HepG2 (cell line): ENCODE data around the gene CX3CR1. TPM values are rescaled to one million over a fixed set of nuclear protein-coding genes. Genes with fewer than 3 reads are reported as not detected.

ENCODE experiments used
- ATAC-seq: fragments of 200-7000 bp; cut with Tn5 transposase; 3 replicates; pipeline ENCODE4 v1.9.1; 2020; ENCODE audit warnings: mild to moderate bottlenecking, moderate library complexity
- BruUV-seq: library from RNA; stranded (reverse); fragments of 400-500 nt; replicated peaks from 2 replicates; lab custom pipeline; 2021; lab: Mats Ljungman, UMichigan
- CTCF ChIA-PET: fragments of 300-600 bp; formaldehyde crosslinking; extraction: SDS; loops from one replicate; lab custom pipeline; 2021; ENCODE audit warnings: low total read pairs, inconsistent platforms, low intra/inter-chr PET ratio; lab: Yijun Ruan, JAX
- POLR2A ChIA-PET: fragments of 350-600 bp; sonication (Branson Sonifier 250); formaldehyde crosslinking; loops from one replicate; lab custom pipeline; 2020; ENCODE audit warnings: antibody characterized with exemption, inconsistent platforms; lab: Yijun Ruan, JAX
- DNase-seq: peaks from one replicate; pipeline ENCODE4 v3.0.0-alpha.2; 2015; ENCODE audit warnings: low spot score
- FAIRE-seq: peaks from 3 replicates; lab custom pipeline; 2011; peaks lifted over from hg19 to GRCh38; lab: Jason Lieb, UNC
- H2AFZ ChIP-seq: one replicate; pipeline ENCODE4 v1.6.1; 2011; ENCODE audit warnings: low read length, inconsistent platforms
- H3K27ac ChIP-seq: fragments of 300-600 bp; 3 replicates; pipeline ENCODE4 v1.8.0; 2011; ENCODE audit warnings: mixed run types, mild to moderate bottlenecking, mixed read lengths, low read length, inconsistent platforms; ENCODE audit not compliant: insufficient read depth; ENCODE audit errors: extremely low read length
- H3K27me3 ChIP-seq, 2 experiments: fragments of 200-600 bp in 1 of 2; 2 replicates in 1 of 2; 3 replicates in 1 of 2; pipeline versions ENCODE4 v1.6.0 to v1.8.0; 2011; ENCODE audit warnings: low read length in 2 of 2, mild to moderate bottlenecking in 2 of 2, moderate library complexity in 2 of 2, inconsistent platforms in 1 of 2; ENCODE audit not compliant: insufficient read depth in 2 of 2, control insufficient read depth in 1 of 2
- H3K36me3 ChIP-seq, 2 experiments: fragments of 200-600 bp in 1 of 2; replicated peaks in 1 of 2; 2 replicates in 1 of 2; 3 replicates in 1 of 2; pipeline versions ENCODE4 v1.5.1 to v1.8.0; 2011; ENCODE audit warnings: low read length in 2 of 2, inconsistent platforms in 1 of 2; ENCODE audit not compliant: insufficient read depth in 2 of 2, control insufficient read depth in 1 of 2
- H3K4me1 ChIP-seq: 2 replicates; pipeline ENCODE4 v1.5.1; 2012; ENCODE audit warnings: low read length, inconsistent platforms; ENCODE audit not compliant: insufficient read depth
- H3K4me2 ChIP-seq: 2 replicates; pipeline ENCODE4 v1.6.0; 2011; ENCODE audit warnings: low read depth, low read length, inconsistent platforms
- H3K4me3 ChIP-seq, 3 experiments: fragments of 200-600 bp in 1 of 3; sonication (generic), shearing (Covaris generic) in 1 of 3; replicated peaks in 1 of 3; 2 replicates each; pipeline ENCODE4 v1.5.1; 2011 to 2016; ENCODE audit warnings: low read length in 3 of 3, inconsistent platforms in 2 of 3, low read depth in 2 of 3, mild to moderate bottlenecking in 2 of 3, control low read depth in 1 of 3, mixed read lengths in 1 of 3; ENCODE audit not compliant: insufficient read depth in 1 of 3
- H3K79me2 ChIP-seq: one replicate; pipeline ENCODE4 v1.6.1; 2011; ENCODE audit warnings: low read length, inconsistent platforms; ENCODE audit not compliant: insufficient read depth
- H3K9ac ChIP-seq: 2 replicates; pipeline ENCODE4 v1.6.0; 2011; ENCODE audit warnings: mild to moderate bottlenecking, low read depth, low read length, inconsistent platforms; ENCODE audit not compliant: insufficient read depth
- H3K9me3 ChIP-seq: 2 replicates; pipeline ENCODE4 v1.5.1; 2012; ENCODE audit warnings: mild to moderate bottlenecking, low read length
- H4K20me1 ChIP-seq: 2 replicates; pipeline ENCODE4 v1.6.0; 2011; ENCODE audit warnings: inconsistent platforms, mild to moderate bottlenecking, low read length, moderate library complexity; ENCODE audit not compliant: insufficient read depth
- ASH2L ChIP-seq: fragments of 300-600, 200-600 bp; sonication (generic); IDR thresholded peaks from 2 replicates; pipeline ENCODE4 v1.7.0; 2017; ENCODE audit warnings: low read depth, mild to moderate bottlenecking, moderate library complexity, mixed read lengths, low read length; ENCODE audit not compliant: insufficient read length
- NFYC ChIP-seq: IDR thresholded peaks from 2 replicates; pipeline ENCODE4 v1.6.1; 2016; ENCODE audit warnings: missing genetic modification reagents, missing compliant biosample characterization
- RFX5 ChIP-seq: IDR thresholded peaks from 2 replicates; pipeline ENCODE4 v1.6.1; 2011; ENCODE audit warnings: low read depth, low read length, improper control_type of control experiment
- ZNF225 ChIP-seq: sonication (generic); formaldehyde crosslinking; IDR thresholded peaks from 2 replicates; pipeline ENCODE4 v1.4.0; 2020; ENCODE audit warnings: mild to moderate bottlenecking, missing genetic modification reagents
- WGBS: methylation state at CpG from one replicate; pipeline ENCODE4 v1.1.6; 2017; ENCODE audit warnings: low lambda C conversion rate; 5-methylcytosine and 5-hydroxymethylcytosine counted together
- in situ Hi-C: cut with HindIII; loops from 2 replicates; pipeline ENCODE4 v1.10.0; 2017; ENCODE audit warnings: low pct_unique_long_range_greater_than_20kb; ENCODE audit not compliant: extremely low pct_ligation_motif_present
- intact Hi-C: fragments of 100-400 bp; cut with micrococcal nuclease; formaldehyde crosslinking; loops from one replicate; pipeline ENCODE4 v1.10.0; 2022; ENCODE audit not compliant: unreplicated experiment
- polyA plus RNA-seq, 8 experiments: library from polyadenylated mRNA; depleted of rRNA in 3 of 8; stranded (reverse) in 7 of 8; unstranded in 1 of 8; fragments of >200 nt; fragmentation: Illumina TruSeq in 4 of 8; extraction: Trizol in 4 of 8; gene quantifications; 2 replicates each; pipeline versions ENCODE4 v1.2.1 to v1.2.3, GENCODE V29; 2011 to 2016; ENCODE audit warnings: low read depth in 4 of 8, missing spikeins in 1 of 8, mixed read lengths in 1 of 8; ENCODE audit not compliant: insufficient read depth in 1 of 8
- total RNA-seq, 5 experiments: library from RNA; depleted of rRNA; stranded (reverse); fragments of >200 nt; fragmentation: Illumina TruSeq; extraction: Trizol; gene quantifications; 2 replicates each; pipeline ENCODE4 v1.2.3, GENCODE V29; 2016; ENCODE audit warnings: low read depth in 1 of 5
- TF ChIP-seq, protein P1 (sequence below): sonication (generic); formaldehyde crosslinking; IDR thresholded peaks from 2 replicates; pipeline ENCODE4 v1.5.0; 2020; ENCODE audit warnings: mild to moderate bottlenecking, missing genetic modification reagents, moderate library complexity
- TF ChIP-seq, protein P2 (sequence below): sonication (generic); formaldehyde crosslinking; IDR thresholded peaks from 2 replicates; pipeline ENCODE4 v1.9.0; 2021; ENCODE audit warnings: missing genetic modification reagents, borderline replicate concordance
- TF ChIP-seq, protein P3 (sequence below): sonication (generic); formaldehyde crosslinking; IDR thresholded peaks from 2 replicates; pipeline ENCODE4 v1.9.0; 2022; ENCODE audit warnings: missing genetic modification reagents, mild to moderate bottlenecking, borderline replicate concordance
- TF ChIP-seq, protein P4 (sequence below): sonication (generic); formaldehyde crosslinking; IDR thresholded peaks from 2 replicates; pipeline ENCODE4 v1.5.1; 2020; ENCODE audit warnings: mild to moderate bottlenecking, missing genetic modification reagents, borderline replicate concordance

The CX3CR1 gene
- total and polyA plus RNA-seq, 2 of the 13 experiments (the other 11 are each of a cell fraction or from before 2014, with no cell fraction given): not detected

DNA sequence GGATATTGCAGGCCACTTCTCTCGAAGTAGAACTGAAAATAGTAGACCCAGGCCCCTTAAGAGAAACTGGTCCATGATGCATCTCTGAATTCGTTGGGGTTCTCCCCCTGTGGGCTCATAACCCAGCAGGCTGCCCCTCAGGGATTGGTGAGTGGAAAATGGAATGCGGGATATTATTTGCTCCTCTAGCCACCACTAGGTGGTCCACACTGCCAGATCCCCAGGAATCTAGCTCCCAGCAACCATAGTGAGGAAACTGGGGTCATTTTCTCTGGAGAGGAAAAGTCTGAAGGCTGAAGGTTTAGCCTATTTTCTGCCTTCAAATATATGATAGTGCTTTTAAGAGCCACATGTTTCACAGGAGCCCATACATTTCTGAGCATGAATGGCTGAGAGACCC is 6.7 kb downstream of the CX3CR1 start:
- H4K20me1 ChIP-seq: no peaks in the 10 kb centered on the region
- TF ChIP-seq NFYC (CRISPR knock-in tag) (no peak), ZNF225 (no peak)
- TF ChIP-seq, protein P1, sequence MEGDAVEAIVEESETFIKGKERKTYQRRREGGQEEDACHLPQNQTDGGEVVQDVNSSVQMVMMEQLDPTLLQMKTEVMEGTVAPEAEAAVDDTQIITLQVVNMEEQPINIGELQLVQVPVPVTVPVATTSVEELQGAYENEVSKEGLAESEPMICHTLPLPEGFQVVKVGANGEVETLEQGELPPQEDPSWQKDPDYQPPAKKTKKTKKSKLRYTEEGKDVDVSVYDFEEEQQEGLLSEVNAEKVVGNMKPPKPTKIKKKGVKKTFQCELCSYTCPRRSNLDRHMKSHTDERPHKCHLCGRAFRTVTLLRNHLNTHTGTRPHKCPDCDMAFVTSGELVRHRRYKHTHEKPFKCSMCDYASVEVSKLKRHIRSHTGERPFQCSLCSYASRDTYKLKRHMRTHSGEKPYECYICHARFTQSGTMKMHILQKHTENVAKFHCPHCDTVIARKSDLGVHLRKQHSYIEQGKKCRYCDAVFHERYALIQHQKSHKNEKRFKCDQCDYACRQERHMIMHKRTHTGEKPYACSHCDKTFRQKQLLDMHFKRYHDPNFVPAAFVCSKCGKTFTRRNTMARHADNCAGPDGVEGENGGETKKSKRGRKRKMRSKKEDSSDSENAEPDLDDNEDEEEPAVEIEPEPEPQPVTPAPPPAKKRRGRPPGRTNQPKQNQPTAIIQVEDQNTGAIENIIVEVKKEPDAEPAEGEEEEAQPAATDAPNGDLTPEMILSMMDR (CRISPR knock-in tag): 0 out of 2 replicates have a peak, but pooled peaks have one; percentile 18
- POLR2A ChIA-PET: no interaction called here
- no peak overlapping the region for H2AFZ ChIP-seq
- no peak overlapping the region for H3K9ac ChIP-seq
- DNase-seq (no peak), ATAC-seq (peak; percentile 66; the same call in 2 of the 3 replicates), FAIRE-seq (no peak)
- no peaks in the 10 kb centered on the region for H3K79me2 ChIP-seq
- no peak overlapping the region for H3K4me3 ChIP-seq
- BruUV-seq: no TSS peak
- H3K36me3 ChIP-seq: no peaks in the 10 kb centered on the region
- H3K27ac ChIP-seq: no peak overlapping the region
- CTCF ChIA-PET: no interaction called here
- H3K27me3 ChIP-seq: peaks cover 0 to 11% of the 10 kb centered on the region in 2 experiments; a peak in 3 of 5 replicates
- intact Hi-C loops (no loop called here), in situ Hi-C loops (no loop called here)
- no peak overlapping the region for H3K4me2 ChIP-seq
- WGBS: 0% methylated on average over 2 of the region's 3 CpGs
- H3K9me3 ChIP-seq: no peaks in the 10 kb centered on the region
- no peaks in the 10 kb centered on the region for H3K4me1 ChIP-seq

DNA sequence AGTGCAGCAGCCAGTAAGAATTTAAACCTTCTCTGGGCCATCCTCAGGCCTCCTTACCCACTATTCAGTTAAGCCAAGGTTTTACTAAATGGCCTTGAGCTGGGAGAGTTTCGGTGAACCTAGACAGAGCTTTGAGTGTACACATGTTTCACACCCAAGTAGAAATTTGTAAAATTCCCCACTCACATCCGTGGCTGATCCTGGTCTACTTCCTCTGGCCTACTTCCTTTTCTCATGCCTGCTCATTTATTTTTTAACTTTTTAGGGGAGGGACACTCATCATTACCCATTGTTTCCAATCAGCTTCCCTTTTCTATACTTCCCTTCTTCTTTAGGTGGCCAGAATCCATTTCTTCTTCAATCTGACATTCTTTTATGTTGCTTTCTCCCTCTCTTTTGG is 7.6 kb downstream of the CX3CR1 start:
- Histone ChIP-seq H4K20me1 (no peaks in the 10 kb centered on the region), H3K79me2 (no peaks in the 10 kb centered on the region), H3K4me1 (no peaks in the 10 kb centered on the region), H3K27ac (no peak overlapping the region), H3K9ac (no peak overlapping the region), H3K36me3 (no peaks in the 10 kb centered on the region), H3K4me3 (no peak overlapping the region), H3K9me3 (no peaks in the 10 kb centered on the region), H3K4me2 (no peak overlapping the region), H2AFZ (no peak overlapping the region), H3K27me3 (peaks cover 0 to 17% of the 10 kb centered on the region in 2 experiments; a peak in 3 of 5 replicates)
- POLR2A ChIA-PET: no interaction called here
- CTCF ChIA-PET: no interaction called here
- WGBS: 0% methylated on average over 2 of the region's 2 CpGs
- no TSS peak for BruUV-seq
- ATAC-seq (no peak), FAIRE-seq (no peak), DNase-seq (no peak)
- in situ Hi-C loops (no loop called here), intact Hi-C loops (no loop called here)
- TF ChIP-seq RFX5 (no peak), ASH2L (no peak)
- TF ChIP-seq, protein P2, sequence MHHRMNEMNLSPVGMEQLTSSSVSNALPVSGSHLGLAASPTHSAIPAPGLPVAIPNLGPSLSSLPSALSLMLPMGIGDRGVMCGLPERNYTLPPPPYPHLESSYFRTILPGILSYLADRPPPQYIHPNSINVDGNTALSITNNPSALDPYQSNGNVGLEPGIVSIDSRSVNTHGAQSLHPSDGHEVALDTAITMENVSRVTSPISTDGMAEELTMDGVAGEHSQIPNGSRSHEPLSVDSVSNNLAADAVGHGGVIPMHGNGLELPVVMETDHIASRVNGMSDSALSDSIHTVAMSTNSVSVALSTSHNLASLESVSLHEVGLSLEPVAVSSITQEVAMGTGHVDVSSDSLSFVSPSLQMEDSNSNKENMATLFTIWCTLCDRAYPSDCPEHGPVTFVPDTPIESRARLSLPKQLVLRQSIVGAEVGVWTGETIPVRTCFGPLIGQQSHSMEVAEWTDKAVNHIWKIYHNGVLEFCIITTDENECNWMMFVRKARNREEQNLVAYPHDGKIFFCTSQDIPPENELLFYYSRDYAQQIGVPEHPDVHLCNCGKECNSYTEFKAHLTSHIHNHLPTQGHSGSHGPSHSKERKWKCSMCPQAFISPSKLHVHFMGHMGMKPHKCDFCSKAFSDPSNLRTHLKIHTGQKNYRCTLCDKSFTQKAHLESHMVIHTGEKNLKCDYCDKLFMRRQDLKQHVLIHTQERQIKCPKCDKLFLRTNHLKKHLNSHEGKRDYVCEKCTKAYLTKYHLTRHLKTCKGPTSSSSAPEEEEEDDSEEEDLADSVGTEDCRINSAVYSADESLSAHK (CRISPR knock-in tag): no peak
- TF ChIP-seq, protein P3, sequence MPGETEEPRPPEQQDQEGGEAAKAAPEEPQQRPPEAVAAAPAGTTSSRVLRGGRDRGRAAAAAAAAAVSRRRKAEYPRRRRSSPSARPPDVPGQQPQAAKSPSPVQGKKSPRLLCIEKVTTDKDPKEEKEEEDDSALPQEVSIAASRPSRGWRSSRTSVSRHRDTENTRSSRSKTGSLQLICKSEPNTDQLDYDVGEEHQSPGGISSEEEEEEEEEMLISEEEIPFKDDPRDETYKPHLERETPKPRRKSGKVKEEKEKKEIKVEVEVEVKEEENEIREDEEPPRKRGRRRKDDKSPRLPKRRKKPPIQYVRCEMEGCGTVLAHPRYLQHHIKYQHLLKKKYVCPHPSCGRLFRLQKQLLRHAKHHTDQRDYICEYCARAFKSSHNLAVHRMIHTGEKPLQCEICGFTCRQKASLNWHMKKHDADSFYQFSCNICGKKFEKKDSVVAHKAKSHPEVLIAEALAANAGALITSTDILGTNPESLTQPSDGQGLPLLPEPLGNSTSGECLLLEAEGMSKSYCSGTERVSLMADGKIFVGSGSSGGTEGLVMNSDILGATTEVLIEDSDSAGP (CRISPR knock-in tag): no peak
- TF ChIP-seq, protein P4, sequence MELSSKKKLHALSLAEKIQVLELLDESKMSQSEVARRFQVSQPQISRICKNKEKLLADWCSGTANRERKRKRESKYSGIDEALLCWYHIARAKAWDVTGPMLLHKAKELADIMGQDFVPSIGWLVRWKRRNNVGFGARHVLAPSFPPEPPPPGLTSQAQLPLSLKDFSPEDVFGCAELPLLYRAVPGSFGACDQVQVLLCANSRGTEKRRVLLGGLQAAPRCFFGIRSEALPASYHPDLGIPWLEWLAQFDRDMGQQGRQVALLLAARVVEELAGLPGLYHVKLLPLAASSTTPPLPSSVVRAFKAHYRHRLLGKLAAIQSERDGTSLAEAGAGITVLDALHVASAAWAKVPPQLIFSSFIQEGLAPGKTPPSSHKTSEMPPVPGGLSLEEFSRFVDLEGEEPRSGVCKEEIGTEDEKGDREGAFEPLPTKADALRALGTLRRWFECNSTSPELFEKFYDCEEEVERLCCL (CRISPR knock-in tag): no peak
